ENCODE results near the gene VANGL2.

GRCh38 chr1:160459056-160459455, 58.7 kb downstream of the VANGL2 start:
- TF ChIP-seq GATA2 (IDR thresholded peaks at IDR 0.05; ENCODE audit: low read depth, low read length) (no peak), GATA3 (IDR thresholded peaks at IDR 0.05; ENCODE audit: low read depth, low read length) (no peak)

All from SH-SY5Y (cell line).